Endothelial cell of umbilical vein (primary cell): ENCODE data around the gene COG2. TPM values are rescaled to one million over a fixed set of nuclear protein-coding genes. Genes with fewer than 3 reads are reported as not detected.

Source experiments
- BruUV-seq: library from RNA; stranded (reverse); fragments of 400-500 nt; replicated peaks from 2 replicates; lab custom pipeline; 2021; lab: Mats Ljungman, UMichigan
- CTCF ChIA-PET: fragments of 300-600, 350-600 bp; sonication (Branson Sonifier 250); formaldehyde crosslinking; loops from one replicate; lab custom pipeline; 2021; ENCODE audit warnings: antibody characterized with exemption, inconsistent platforms; lab: Charles Lee
- POLR2A ChIA-PET: fragments of 300-600, 350-600 bp; sonication (Branson Sonifier 250); formaldehyde crosslinking; loops from one replicate; lab custom pipeline; 2021; ENCODE audit warnings: antibody characterized with exemption, inconsistent platforms; lab: Charles Lee
- DNase-seq: peaks from one replicate; pipeline ENCODE4 v3.0.0-alpha.2; 2011; ENCODE audit warnings: low read depth, low spot score
- FAIRE-seq: peaks from 2 replicates; lab custom pipeline; 2011; peaks lifted over from hg19 to GRCh38; lab: Jason Lieb, UNC
- H2AFZ ChIP-seq: 2 replicates; pipeline ENCODE4 v1.6.0; 2012; ENCODE audit warnings: low read depth, low read length, control low read depth, inconsistent platforms
- H3K27ac ChIP-seq: 2 replicates; pipeline ENCODE4 v1.5.1; 2011; ENCODE audit warnings: low read depth, mild to moderate bottlenecking, control low read depth, low read length, moderate library complexity; ENCODE audit not compliant: insufficient read depth
- H3K27me3 ChIP-seq, 2 experiments: 2 replicates each; pipeline versions ENCODE4 v1.6.0 to v1.6.1; 2011; ENCODE audit warnings: low read length in 2 of 2, mixed read lengths in 1 of 2; ENCODE audit not compliant: control insufficient read depth in 2 of 2, insufficient read depth in 2 of 2
- H3K36me3 ChIP-seq, 2 experiments: 2 replicates in 1 of 2; 3 replicates in 1 of 2; pipeline ENCODE4 v1.5.1; 2011; ENCODE audit warnings: low read length in 2 of 2, mild to moderate bottlenecking in 1 of 2, moderate library complexity in 1 of 2; ENCODE audit not compliant: control insufficient read depth in 2 of 2, insufficient read depth in 2 of 2; ENCODE audit errors: extremely low read depth in 1 of 2
- H3K4me1 ChIP-seq: 3 replicates; pipeline ENCODE4 v1.5.1; 2011; ENCODE audit warnings: mild to moderate bottlenecking, low read length; ENCODE audit not compliant: control insufficient read depth, insufficient read depth; ENCODE audit errors: extremely low read depth
- H3K4me2 ChIP-seq: 2 replicates; pipeline ENCODE4 v1.6.1; 2011; ENCODE audit warnings: low read length, control low read depth, mixed read lengths; ENCODE audit not compliant: insufficient read depth
- H3K4me3 ChIP-seq, 3 experiments: fragments of 200-600 bp in 1 of 3; sonication (generic), shearing (Covaris generic) in 1 of 3; replicated peaks in 1 of 3; 2 replicates each; pipeline ENCODE4 v1.5.1; 2011 to 2016; ENCODE audit warnings: control low read depth in 3 of 3, low read length in 3 of 3, mild to moderate bottlenecking in 2 of 3, inconsistent platforms in 1 of 3, low read depth in 1 of 3, moderate library complexity in 1 of 3; ENCODE audit not compliant: insufficient read depth in 1 of 3
- H3K79me2 ChIP-seq: 2 replicates; pipeline ENCODE4 v1.6.0; 2012; ENCODE audit warnings: low read length, inconsistent platforms; ENCODE audit not compliant: control insufficient read depth, insufficient read depth
- H3K9ac ChIP-seq: replicated peaks from 2 replicates; pipeline ENCODE3; 2011; ENCODE audit warnings: low read length, control low read depth; ENCODE audit not compliant: insufficient read depth; ENCODE audit errors: extremely low read depth
- H3K9me1 ChIP-seq: replicated peaks from 3 replicates; pipeline ENCODE4 v1.6.0; 2011; ENCODE audit warnings: mild to moderate bottlenecking, low read length; ENCODE audit not compliant: control insufficient read depth, insufficient read depth; ENCODE audit errors: extremely low read depth
- H3K9me3 ChIP-seq: replicated peaks from 2 replicates; pipeline ENCODE4 v1.5.1; 2012; ENCODE audit warnings: low read length, inconsistent platforms; ENCODE audit not compliant: control insufficient read depth, insufficient read depth
- H4K20me1 ChIP-seq: replicated peaks from 2 replicates; pipeline ENCODE3; 2011; ENCODE audit warnings: mild to moderate bottlenecking, low read length; ENCODE audit not compliant: control insufficient read depth, insufficient read depth; ENCODE audit errors: extremely low read depth
- CTCF ChIP-seq, 2 donors: IDR thresholded peaks; 1 replicate in 1 of 2; 2 replicates in 1 of 2; pipeline ENCODE4 v1.5.1; 2011; ENCODE audit warnings: low read length in 2 of 2, mild to moderate bottlenecking in 2 of 2, moderate library complexity in 2 of 2, control low read depth in 1 of 2, inconsistent platforms in 1 of 2, low read depth in 1 of 2; ENCODE audit not compliant: insufficient read depth in 1 of 2; ENCODE audit errors: extremely low read depth in 1 of 2
- GATA2 ChIP-seq: IDR thresholded peaks from 2 replicates; pipeline ENCODE4 v1.7.0; 2011; ENCODE audit warnings: low read depth, mild to moderate bottlenecking, moderate library complexity, mixed read lengths, low read length; ENCODE audit not compliant: insufficient read length, insufficient read depth
- JUN ChIP-seq: IDR thresholded peaks from 2 replicates; pipeline ENCODE4 v1.6.1; 2011; ENCODE audit warnings: borderline replicate concordance, low read depth; ENCODE audit not compliant: insufficient read length, insufficient read depth
- MAX ChIP-seq: IDR thresholded peaks from 2 replicates; pipeline ENCODE4 v1.6.1; 2011; ENCODE audit not compliant: insufficient read depth, insufficient read length
- MYC ChIP-seq: IDR thresholded peaks from one replicate; pipeline ENCODE4 v1.6.1; 2011; ENCODE audit warnings: mild to moderate bottlenecking, low read depth, low read length
- POLR2A ChIP-seq: IDR thresholded peaks from 2 replicates; pipeline ENCODE4 v1.6.1; 2012; ENCODE audit warnings: low read depth, mild to moderate bottlenecking, control low read depth, low read length
- POLR2AphosphoS5 ChIP-seq: IDR thresholded peaks from 2 replicates; pipeline ENCODE4 v1.6.1; 2012; ENCODE audit warnings: low read depth, mild to moderate bottlenecking, control low read depth, low read length, moderate library complexity; ENCODE audit not compliant: insufficient read depth
- dilution Hi-C: fragments of 300-500 bp; cut with MboI; formaldehyde crosslinking; loops from one replicate; pipeline ENCODE4 v1.15.0; 2019; ENCODE audit warnings: low sequenced_read_pairs; ENCODE audit not compliant: extremely low pct_ligation_motif_present
- intact Hi-C: fragments of 100-400 bp; cut with micrococcal nuclease; formaldehyde crosslinking; loops from one replicate; pipeline ENCODE4 v1.10.0; 2022
- polyA plus RNA-seq, 4 experiments: library from polyadenylated mRNA; depleted of rRNA in 3 of 4; stranded (reverse) in 3 of 4; unstranded in 1 of 4; fragments of >200 nt; gene quantifications; 2 replicates each; pipeline versions ENCODE4 v1.2.1 to v1.2.3, GENCODE V29; 2011 to 2012; ENCODE audit warnings: missing spikeins in 1 of 4
- total RNA-seq: library from RNA; stranded (reverse); gene quantifications from 2 replicates; pipeline ENCODE4 v1.2.3, GENCODE V29; 2021

Gene COG2
- total and polyA plus RNA-seq, 2 donors (not counting 3 experiments of a cell fraction or from before 2014, with no cell fraction given) = 7.6 to 24.2 TPM

DNA sequence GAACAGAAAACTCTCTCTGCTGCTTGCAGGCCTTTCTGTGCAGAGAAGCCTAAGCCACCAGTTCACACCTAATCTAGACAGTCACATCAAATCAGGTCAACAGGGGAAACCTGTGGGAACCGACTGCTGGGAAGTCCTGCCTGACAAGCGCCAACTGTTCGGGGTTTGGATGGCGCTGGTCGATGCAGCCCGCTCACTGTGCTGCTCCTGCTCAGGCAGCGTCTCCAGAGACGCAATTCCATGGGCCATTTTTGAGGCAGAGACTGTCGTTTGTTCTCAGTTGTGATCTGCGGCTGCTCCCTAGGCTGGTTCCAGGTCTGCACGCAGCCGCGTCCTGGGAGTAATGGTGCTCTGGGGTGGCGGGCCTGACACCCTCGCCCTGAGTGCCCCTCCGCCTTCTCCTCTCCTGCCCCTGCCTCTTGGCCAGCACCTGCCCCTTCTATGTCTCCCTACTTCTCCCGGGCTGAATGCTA lies 70.2 kb downstream of the COG2 start:
- H3K9ac ChIP-seq = no peak overlapping the region
- FAIRE-seq = no peak
- intact Hi-C loops (no loop called here), dilution Hi-C loops (no loop called here)
- CTCF ChIA-PET = no interaction called here
- H3K27me3 ChIP-seq = no peaks in the 10 kb centered on the region
- H3K4me3 ChIP-seq = no peak overlapping the region
- no peak overlapping the region for H3K4me2 ChIP-seq
- H3K36me3 ChIP-seq = no peaks in the 10 kb centered on the region
- no peak for DNase-seq
- H3K27ac ChIP-seq = no peak overlapping the region
- H3K4me1 ChIP-seq = no peaks in the 10 kb centered on the region
- H4K20me1 ChIP-seq = no peaks in the 10 kb centered on the region
- BruUV-seq = no TSS peak
- POLR2A ChIA-PET = no interaction called here
- TF ChIP-seq POLR2A (no peak), CTCF (IDR thresholded peaks at IDR 0.05; ENCODE audit: extremely low read depth in 1 of 2, insufficient read depth in 1 of 2, low read depth in 1 of 2, low read length in 2 of 2) (no peak), GATA2 (no peak), MYC (no peak), POLR2AphosphoS5 (no peak), MAX (no peak), JUN (no peak)
- no peaks in the 10 kb centered on the region for H3K9me1 ChIP-seq
- H2AFZ ChIP-seq = no peak overlapping the region
- H3K9me3 ChIP-seq = no peaks in the 10 kb centered on the region
- H3K79me2 ChIP-seq = no peaks in the 10 kb centered on the region
